Stimulated activated CD8-positive, alpha-beta memory T cell treated with anti-CD3 and anti-CD28 coated beads, Interleukin-4, amount 100 ng/mL, for 1 hour (primary cell): ENCODE data around the gene RRP7A.
"Not testable (repeated sequence)": the region's sequence is repeated elsewhere in the genome, so short reads cannot be mapped to it uniquely, and the experiment has no call there.

Experiments
- DNase-seq, 2 donors: peaks; one replicate each; pipeline ENCODE4 v3.0.0-alpha.2; 2020; ENCODE audit warnings: low read depth in 2 of 2, low spot score in 1 of 2

The RRP7A gene, protein sequence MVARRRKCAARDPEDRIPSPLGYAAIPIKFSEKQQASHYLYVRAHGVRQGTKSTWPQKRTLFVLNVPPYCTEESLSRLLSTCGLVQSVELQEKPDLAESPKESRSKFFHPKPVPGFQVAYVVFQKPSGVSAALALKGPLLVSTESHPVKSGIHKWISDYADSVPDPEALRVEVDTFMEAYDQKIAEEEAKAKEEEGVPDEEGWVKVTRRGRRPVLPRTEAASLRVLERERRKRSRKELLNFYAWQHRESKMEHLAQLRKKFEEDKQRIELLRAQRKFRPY

DNA sequence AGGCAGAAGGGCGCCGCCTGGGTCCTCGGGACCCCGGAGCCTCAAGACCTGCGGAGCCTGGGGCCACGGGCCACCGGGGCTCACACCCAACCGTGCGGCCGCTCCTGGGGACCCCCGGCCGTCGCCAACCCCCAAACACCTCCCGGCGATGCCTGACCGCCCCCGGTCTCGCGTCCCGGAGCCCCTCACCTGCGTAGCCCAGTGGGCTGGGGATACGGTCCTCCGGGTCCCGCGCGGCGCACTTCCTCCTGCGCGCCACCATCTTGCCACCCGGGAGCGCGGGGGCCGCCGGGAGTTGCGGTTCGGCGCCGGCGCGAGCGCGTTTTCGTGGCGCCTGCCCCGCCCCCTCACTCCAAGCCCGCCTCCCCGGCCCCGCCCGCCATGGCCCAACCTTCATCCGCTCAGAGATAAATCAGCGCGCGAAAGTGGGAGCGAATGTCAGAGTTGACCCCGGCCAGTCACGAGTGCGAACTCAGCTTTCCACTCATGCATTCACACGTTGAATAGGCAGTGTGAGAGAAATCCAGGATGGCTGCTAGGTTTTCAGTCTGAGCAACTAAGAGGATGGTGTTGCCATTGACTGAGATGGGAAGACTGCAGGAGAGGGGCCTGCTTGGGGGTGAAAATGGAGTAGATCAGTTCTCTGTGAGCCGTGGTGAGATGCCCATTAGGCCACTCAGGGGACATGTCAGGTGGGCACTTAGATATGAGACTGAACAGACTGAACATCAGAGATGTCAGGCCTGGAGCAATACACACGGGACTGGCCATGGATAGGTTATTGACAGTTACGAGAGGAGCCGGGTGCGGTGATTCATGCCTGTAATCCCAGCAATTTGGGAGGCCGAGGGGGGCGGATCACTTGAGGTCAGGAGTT lies at the start of gene RRP7A:
TSS of gene RRP7A (minus strand) at position 272 of the 877 bp plus-strand sequence. CDS start at position 262, 10 bp downstream.
- peak; percentile 60 to 72 for DNase-seq

DNA sequence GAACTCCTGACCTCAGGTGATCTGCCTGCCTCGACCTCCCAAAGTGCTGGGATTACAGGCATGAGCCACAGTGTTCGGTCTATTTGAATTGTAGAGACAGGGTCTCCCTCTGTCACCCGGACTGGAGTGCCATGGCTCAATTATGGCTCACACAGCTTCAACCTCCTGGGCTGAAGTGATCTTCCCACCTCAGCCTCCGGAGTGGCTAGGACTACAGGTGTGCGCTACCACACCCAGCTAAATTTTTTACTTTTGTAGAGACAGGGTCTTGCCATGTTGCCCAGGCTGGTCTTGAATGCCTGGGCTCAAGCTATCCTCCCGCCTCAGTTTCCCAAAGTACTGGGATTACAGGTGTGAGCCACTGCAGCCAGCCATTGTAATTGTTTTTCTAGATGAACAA lies 48.4 kb upstream of the RRP7A start:
- DNase-seq: not testable (repeated sequence)

GRCh38 chr22:42565956-42566355 lies 46.4 kb upstream of the RRP7A start:
- DNase-seq: no peak

- DNase-seq: no peak
Measured at GRCh38 chr22:42564699-42565098, 45.1 kb upstream of the RRP7A start.

DNA sequence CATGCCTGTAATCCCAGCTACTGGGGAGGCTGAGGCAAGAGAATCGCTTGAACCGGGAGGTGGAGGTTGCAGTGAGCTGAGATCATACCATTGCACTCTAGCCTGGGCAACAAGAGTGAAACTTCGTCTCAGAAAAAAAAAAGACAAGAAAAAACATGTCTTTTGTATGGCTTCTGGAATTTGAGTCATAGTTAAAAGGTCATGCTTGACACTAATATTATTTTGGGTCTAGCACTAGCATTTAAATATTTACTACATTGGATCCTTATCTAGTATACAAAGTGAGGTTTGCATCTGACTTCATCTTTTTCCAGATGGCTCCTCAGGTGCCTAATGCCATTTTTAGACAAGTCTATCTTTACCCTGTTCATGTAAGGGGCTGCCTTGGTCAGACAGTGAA lies 44.3 kb upstream of the RRP7A start:
- DNase-seq: not testable (repeated sequence)

DNA sequence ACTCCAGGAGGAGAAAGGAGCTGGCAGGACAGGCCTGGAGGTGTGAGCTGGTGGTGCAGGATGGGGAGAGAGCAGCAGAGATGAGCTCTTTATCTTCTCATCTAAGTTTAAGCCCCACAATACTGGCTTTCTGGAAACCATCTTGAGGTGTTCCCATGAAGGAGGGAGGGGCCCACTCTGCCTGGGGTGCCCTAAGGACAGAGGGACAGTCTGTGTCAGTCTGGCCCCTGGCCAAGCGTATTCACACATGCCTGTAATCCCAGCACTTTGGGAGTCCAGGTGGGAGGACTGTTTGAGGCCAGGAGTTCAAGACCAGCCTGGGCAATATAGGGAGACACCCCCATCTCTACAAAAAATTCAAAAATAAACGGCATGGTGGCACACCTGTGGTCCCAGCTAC lies 43.1 kb upstream of the RRP7A start:
- no peak for DNase-seq

DNA sequence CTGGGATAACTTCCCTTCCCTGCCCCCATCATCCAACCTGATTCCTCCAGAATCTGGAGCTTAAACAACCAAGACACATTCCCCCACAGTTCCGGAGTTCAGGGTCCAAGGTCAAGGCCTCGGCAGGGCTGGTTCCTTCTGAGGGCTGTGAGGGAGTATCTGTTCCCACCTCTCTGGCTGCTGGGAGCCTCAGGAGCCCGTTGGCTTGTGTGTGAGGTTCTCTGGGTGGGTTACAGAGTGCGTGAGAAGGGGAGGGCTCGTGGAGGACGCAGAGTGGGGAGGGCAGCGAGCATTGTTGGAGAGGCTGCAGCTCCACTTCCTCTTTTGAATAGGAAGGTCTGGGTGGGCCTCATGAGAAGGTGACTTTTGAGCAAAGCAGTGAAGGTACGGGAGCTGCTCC lies 42.7 kb upstream of the RRP7A start:
- no peak for DNase-seq

- no peak for DNase-seq
Measured at GRCh38 chr22:42561856-42562255, 42.3 kb upstream of the RRP7A start.

- no peak for DNase-seq
Measured at GRCh38 chr22:42560781-42561180, 41.2 kb upstream of the RRP7A start.

GRCh38 chr22:42560381-42560780 lies 40.8 kb upstream of the RRP7A start:
- no peak for DNase-seq

DNA sequence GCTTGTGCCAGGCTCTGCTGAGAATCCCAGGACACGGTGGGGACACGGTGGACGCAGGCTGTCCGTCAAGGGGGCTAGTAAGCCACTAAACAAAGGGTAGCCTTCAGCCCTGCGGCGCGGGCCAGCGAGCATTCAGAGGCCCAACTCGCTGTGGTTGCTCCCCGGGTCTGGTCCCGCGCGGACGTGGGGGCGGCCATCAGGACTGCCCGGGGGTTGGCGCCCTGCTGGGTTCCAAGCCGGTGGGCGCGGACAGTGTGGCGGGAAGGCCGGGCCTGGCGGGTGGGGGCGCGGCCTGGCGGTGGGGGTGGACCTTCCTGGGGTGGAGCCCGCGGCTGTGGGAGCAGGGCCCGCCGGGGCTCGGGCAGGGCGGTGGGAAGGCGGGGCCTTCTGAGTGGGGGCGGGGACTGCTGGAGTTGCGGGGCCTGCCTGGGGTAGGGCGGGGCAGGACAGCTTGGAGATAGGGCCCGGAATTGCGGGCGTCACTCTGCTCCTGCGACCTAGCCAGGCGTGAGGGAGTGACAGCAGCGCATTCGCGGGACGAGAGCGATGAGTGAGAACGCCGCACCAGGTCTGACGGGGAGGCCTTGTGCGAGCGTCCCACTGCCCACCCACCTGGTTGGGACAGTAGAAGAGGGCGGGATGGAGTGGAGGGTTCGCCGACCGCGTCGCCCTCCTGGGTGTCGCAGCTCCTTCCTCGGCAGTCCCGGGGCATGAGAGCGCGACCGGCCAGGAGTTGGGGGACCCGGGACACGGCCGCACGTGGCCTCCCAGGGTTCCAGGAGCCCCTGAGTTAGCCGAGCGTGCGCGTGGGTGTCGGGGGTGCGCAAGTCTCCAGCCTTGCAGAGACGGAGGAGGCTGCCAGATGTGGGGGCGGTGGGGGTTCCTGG lies 34.1 kb upstream of the RRP7A start, which contains the start of gene SERHL2:
TSS of gene SERHL2 (plus strand) at position 482 of the 887 bp plus-strand sequence. CDS start at position 547, 65 bp downstream.
- DNase-seq: peak; percentile 46

DNA sequence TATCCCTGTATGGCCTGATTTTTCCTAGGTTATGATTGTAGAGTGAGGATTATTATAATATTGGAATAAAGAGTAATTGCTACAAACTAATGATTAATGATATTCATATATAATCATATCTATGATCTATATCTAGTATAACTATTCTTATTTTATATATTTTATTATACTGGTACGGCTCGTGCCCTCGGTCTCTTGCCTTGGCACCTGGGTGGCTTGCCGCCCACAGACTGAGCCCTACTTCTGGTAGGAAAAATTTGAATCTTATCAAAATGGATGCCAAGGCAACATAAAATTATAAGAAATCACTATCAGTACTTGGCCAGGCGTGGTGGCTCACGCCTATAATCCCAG lies 32.7 kb upstream of the RRP7A start:
- DNase-seq: not testable (repeated sequence)

GRCh38 chr22:42549331-42550060 lies 29.9 kb upstream of the RRP7A start:
- no peak for DNase-seq

DNA sequence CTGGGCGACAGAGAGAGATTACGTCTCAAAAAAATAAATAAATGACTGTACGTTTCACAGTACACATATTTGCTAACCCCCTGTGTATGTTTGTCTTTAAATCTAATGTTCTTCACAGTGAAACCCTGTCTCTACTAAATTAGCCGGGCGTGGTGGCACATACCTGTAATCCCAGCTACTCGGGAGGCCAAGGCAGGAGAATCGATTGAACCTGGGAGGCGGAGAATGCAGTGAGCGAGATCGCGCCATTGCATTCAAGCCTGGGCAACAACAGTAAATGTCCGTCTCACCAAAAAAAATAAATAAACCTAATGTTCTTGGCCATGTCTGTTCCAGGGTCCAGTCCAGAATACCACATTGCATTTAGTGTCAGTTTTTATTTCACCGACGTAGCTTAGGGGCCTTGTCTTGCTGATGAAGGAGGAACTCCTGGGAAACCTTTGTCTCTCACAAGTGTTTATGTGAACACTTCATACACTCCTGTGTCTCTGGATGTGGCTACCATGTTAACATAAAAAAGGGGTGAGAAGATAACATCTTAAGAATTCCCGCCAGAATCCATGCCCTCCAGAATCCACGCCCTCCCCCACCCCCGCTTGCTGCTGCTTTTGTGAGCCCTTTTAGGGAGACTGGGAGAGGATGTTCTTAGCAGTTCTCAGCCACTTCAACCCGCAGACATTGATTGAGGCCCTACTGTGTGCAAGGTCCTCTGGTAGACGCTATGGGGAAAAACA lies 29.2 kb upstream of the RRP7A start:
- DNase-seq: no peak

- DNase-seq: not testable (repeated sequence)
Measured at GRCh38 chr22:42548126-42548525, 28.5 kb upstream of the RRP7A start.

DNA sequence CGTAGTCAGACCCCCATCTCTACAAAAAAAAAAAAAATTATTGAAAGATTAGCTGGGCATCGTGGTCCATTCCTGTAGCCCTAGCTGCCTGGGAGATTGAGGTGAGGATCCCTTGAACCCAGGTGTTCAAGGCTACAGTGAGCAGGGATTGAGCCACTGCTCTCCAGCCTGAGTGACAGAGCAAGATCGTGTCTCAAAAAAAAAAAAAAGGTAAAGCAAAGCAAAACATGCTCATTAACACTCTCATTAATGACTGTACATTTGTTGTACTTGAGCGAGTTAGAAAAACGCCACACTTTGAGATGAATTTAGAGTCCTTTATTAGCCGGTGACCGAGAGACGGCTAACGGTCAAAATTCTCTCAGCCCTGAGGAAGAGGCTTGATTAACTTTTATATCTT lies 28.0 kb upstream of the RRP7A start:
- no peak for DNase-seq

DNA sequence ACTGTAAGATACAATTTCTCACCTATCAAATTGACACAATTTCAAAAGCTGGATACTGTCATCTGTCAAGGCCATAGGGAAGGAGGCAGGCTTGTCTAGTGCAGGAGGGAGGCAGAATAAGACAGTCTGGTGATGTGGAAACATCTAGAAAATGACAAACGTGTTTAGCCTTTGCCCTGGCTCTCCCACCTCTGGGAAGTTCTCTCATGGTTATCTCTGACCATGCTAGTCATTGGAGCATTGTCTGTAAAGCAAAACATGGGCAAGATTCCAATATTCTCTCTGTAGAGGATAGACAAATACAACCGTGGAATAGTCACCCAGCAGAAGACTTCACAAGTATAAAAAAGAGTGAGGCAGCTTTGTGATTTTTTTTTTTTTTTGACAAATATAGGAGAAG lies 25.1 kb upstream of the RRP7A start:
- no peak for DNase-seq

DNA sequence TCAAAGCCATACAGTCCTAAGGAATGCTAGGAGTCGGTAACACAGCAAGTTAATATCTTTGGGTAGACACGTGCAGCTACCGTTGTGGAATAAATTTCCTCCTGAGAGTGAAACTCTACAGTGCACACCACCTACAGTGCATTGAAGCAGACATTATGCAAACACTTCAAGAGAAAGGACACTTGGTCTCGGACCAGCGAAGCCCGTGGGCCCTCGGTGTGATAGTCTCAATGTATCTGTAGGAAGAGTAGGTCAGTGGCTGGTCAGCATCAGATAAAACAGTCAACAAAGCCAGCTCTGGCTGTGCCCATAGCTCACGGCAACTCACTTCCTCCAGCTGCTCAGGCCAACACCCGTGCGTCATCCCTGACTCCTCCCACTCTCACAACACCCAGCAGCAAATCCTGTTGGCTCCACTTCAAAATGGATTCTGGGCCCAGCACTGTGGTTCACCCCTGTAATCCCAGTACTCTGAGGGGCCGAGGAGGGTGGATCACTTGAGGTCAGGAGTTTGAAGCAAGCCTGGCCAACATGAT lies 19.7 kb upstream of the RRP7A start:
- not testable (repeated sequence) for DNase-seq

GRCh38 chr22:42537199-42537831 lies 17.7 kb upstream of the RRP7A start:
- not testable (repeated sequence) for DNase-seq
